BJ (cell line): ENCODE measurements around the gene RNASET2. TPM values are rescaled to one million over a fixed set of nuclear protein-coding genes. Genes with fewer than 3 reads are reported as not detected.

Source experiments
- CTCF ChIA-PET: fragments of 350-600 bp; formaldehyde crosslinking; extraction: SDS; loops from one replicate; lab custom pipeline; 2021; ENCODE audit warnings: antibody characterized with exemption, inconsistent platforms; lab: Yijun Ruan, JAX
- POLR2A ChIA-PET: fragments of 300-600 bp; sonication (Branson Sonifier 250); formaldehyde crosslinking; extraction: SDS; loops from one replicate; lab custom pipeline; 2021; ENCODE audit warnings: antibody characterized with exemption; lab: Charles Lee
- DNase-seq: peaks from one replicate; pipeline ENCODE4 v3.0.0-alpha.2; 2011; ENCODE audit warnings: low read depth
- H3K27me3 ChIP-seq: 2 replicates; pipeline ENCODE4 v1.6.0; 2011; ENCODE audit warnings: low read length; ENCODE audit not compliant: control insufficient read depth, insufficient read depth
- H3K36me3 ChIP-seq: 2 replicates; pipeline ENCODE4 v1.5.1; 2011; ENCODE audit warnings: low read length; ENCODE audit not compliant: control insufficient read depth, insufficient read depth
- H3K4me3 ChIP-seq: 2 replicates; pipeline ENCODE4 v1.5.1; 2011; ENCODE audit warnings: low read depth, mild to moderate bottlenecking, control low read depth, low read length
- polyA plus RNA-seq: library from polyadenylated mRNA; depleted of rRNA; stranded (reverse); fragments of >200 nt; gene quantifications from 2 replicates; pipeline ENCODE4 v1.2.3, GENCODE V29; 2011
- TF ChIP-seq, protein P1 (sequence below): IDR thresholded peaks from 2 replicates; pipeline ENCODE4 v1.5.1; 2011; ENCODE audit warnings: low read depth, mild to moderate bottlenecking, control low read depth, inconsistent platforms, low read length, moderate library complexity; ENCODE audit not compliant: insufficient read depth

RNASET2 gene
- polyA plus RNA-seq, 1 experiment, result 24.7 TPM

GRCh38 chr6:166959911-166960608 is 3.7 kb upstream of the RNASET2 start:
- Histone ChIP-seq H3K36me3 (no peaks in the 10 kb centered on the region), H3K27me3 (no peaks in the 10 kb centered on the region), H3K4me3 (no peak overlapping the region)
- TF ChIP-seq, protein P1, sequence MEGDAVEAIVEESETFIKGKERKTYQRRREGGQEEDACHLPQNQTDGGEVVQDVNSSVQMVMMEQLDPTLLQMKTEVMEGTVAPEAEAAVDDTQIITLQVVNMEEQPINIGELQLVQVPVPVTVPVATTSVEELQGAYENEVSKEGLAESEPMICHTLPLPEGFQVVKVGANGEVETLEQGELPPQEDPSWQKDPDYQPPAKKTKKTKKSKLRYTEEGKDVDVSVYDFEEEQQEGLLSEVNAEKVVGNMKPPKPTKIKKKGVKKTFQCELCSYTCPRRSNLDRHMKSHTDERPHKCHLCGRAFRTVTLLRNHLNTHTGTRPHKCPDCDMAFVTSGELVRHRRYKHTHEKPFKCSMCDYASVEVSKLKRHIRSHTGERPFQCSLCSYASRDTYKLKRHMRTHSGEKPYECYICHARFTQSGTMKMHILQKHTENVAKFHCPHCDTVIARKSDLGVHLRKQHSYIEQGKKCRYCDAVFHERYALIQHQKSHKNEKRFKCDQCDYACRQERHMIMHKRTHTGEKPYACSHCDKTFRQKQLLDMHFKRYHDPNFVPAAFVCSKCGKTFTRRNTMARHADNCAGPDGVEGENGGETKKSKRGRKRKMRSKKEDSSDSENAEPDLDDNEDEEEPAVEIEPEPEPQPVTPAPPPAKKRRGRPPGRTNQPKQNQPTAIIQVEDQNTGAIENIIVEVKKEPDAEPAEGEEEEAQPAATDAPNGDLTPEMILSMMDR, result no peak
- ChIA-PET POLR2A (no interaction called here), CTCF (interaction anchor here (0.6 to 2.2 kb wide), 2 partner anchors 29 to 733 kb away, joined by 3 to 13 read pairs; no protein-coding TSS in a partner anchor)
- no peak for DNase-seq

DNA sequence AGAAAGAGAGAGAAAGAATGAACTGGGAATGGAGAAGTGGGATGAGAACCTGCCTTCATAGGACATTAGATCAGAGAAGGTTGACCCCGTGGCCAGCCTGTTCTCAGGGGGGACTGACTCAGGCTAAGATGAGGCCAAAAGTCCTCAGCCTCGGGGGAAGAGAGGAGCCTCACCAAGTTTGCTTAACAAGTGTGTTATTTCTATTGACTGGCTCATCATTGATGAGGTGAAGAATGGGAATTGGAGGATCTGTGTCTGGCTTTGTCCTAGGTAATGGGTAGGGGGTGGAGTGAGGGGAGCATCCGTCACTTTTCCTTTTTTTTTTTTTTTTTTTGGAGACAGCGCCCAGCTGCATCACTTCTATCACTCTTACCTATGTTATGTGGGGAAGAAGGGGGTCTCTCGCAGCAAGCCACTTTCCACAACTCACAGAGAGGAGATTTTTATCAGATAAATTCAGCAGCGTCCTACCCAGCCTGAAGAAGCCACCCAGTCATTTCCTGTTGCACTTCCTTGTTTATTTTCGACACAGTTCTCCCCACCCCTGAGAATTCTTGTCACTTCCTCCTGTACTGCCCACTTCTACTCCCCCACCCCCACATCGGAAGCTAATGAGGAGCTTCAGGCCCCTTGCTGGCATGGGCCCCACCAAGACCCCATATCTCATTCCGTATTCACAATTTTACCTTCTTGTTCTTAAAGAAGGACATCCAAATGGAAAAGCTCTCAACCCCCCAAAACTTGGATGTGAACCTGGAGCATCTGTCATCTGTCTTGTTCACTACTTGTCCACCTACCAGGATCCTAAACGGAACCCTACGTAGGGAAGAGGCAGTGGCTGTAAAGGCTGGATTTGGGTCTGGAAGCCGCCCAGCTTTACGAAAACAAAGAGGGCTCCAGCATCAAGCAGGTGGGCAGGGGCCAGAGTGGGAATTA is 2.8 kb upstream of the RNASET2 start:
- no peak overlapping the region for H3K4me3 ChIP-seq
- TF ChIP-seq, protein P1, result no peak
- POLR2A ChIA-PET, result no interaction called here
- CTCF ChIA-PET, result interaction anchor here (0.6 to 2.2 kb wide), 2 partner anchors 30 to 734 kb away, joined by 3 to 13 read pairs; no protein-coding TSS in a partner anchor
- no peak for DNase-seq
- H3K36me3 ChIP-seq, result no peaks in the 10 kb centered on the region
- no peaks in the 10 kb centered on the region for H3K27me3 ChIP-seq

DNA sequence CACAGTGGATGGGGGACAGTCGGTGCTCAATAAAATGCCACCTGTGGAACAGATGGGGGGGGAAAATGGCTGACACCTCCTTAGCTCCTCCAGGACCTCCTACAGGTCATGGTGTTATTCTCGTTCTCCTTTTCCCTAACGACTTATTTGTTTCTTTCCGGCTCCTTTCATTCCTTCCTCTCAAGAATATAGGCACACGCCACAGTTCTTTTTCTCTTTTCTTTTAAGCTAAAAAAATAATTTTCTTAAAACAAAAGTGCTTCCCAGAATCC is 1.4 kb upstream of the RNASET2 start:
- TF ChIP-seq, protein P1, result no peak
- Histone ChIP-seq H3K27me3 (no peaks in the 10 kb centered on the region), H3K4me3 (no peak overlapping the region), H3K36me3 (no peaks in the 10 kb centered on the region)
- ChIA-PET POLR2A (no interaction called here), CTCF (interaction anchor here (1.2 to 2.8 kb wide), 2 partner anchors 32 to 34 kb away, joined by 3 to 18 read pairs; no protein-coding TSS in a partner anchor)
- DNase-seq, result no peak

GRCh38 chr6:166957087-166957804 is 896 bp upstream of the RNASET2 start:
- H3K4me3 ChIP-seq, result peak overlapping the region; percentile 84
- H3K36me3 ChIP-seq, result no peaks in the 10 kb centered on the region
- ChIA-PET POLR2A (no interaction called here), CTCF (interaction anchor here (0.7 to 2.8 kb wide), 4 partner anchors 14 to 42 kb away, joined by 3 to 18 read pairs (median 4); partner anchors contain the start of gene CEP43)
- no peaks in the 10 kb centered on the region for H3K27me3 ChIP-seq
- DNase-seq, result no peak
- TF ChIP-seq, protein P1, result no peak
